Ovary (tissue), 3 donors: ENCODE data around the gene ARPP19.

Source experiments
- CTCF ChIP-seq, 3 donors: fragments of 450-650 bp in 2 of 3; fragments of 200-600 bp in 1 of 3; IDR thresholded peaks; one replicate each; pipeline versions ENCODE4 v1.5.1 to v1.8.0; 2016 to 2022; ENCODE audit warnings: antibody characterized with exemption in 3 of 3, mild to moderate bottlenecking in 1 of 3
- EP300 ChIP-seq: sonication (generic); formaldehyde crosslinking; IDR thresholded peaks from one replicate; pipeline ENCODE4 v1.6.1; 2017; ENCODE audit warnings: antibody characterized with exemption
- POLR2A ChIP-seq: fragments of 450-650 bp; IDR thresholded peaks from one replicate; pipeline ENCODE4 v1.6.1; 2017; ENCODE audit warnings: antibody characterized with exemption, mild to moderate bottlenecking, moderate library complexity
- donor health status: DM: no; HTN: no; CAD: no.

DNA sequence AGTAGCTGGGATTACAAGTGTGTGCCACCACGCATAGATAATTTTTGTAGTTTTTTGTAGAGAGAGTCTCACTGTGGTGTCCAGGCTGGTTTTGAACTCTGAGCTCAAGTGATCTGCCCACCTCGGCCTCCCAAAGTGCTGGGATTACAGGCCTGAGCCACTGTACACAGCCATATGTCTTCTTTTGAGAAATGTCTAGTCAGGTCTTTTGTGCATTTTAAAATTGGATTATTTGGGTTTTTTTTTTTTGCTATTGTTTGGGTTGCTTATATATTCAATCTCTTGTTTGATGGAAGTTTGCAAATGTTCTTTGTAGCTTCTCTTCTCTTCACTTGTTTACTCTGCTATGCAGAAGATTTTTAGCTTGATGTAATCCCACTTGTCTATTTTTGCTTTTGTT, 6.2 kb upstream of the ARPP19 start:
- TF ChIP-seq CTCF (IDR thresholded peaks at IDR 0.05) (no peak), EP300 (no peak), POLR2A (no peak)
